A549 (cell line): ENCODE results near the gene CAMSAP1. TPM values are rescaled to one million over a fixed set of nuclear protein-coding genes. Genes with fewer than 3 reads are reported as not detected.

Experiments used
- ATAC-seq, 2 experiments: fragments of 200-7000 bp in 1 of 2; fragments of >200 bp in 1 of 2; cut with Nextera tagmentation in 1 of 2; cut with Tn5 transposase in 1 of 2; 3 replicates each; pipeline versions ENCODE4 v1.8.0 to v1.9.1; 2018 to 2020; ENCODE audit warnings: mild to moderate bottlenecking in 1 of 2, moderate library complexity in 1 of 2
- CTCF ChIA-PET: fragments of 300-600 bp; sonication (Branson Sonifier 250); formaldehyde crosslinking; extraction: SDS; loops from one replicate; lab custom pipeline; 2021; ENCODE audit warnings: antibody characterized with exemption, inconsistent platforms; lab: Yijun Ruan, JAX
- POLR2A ChIA-PET: fragments of 350-600 bp; formaldehyde crosslinking; extraction: SDS; loops from one replicate; lab custom pipeline; 2021; ENCODE audit warnings: antibody characterized with exemption, inconsistent platforms; lab: Yijun Ruan, JAX
- DNase-seq, 2 experiments: peaks; one replicate each; pipeline versions ENCODE4 v3.0.0 to v3.0.0-alpha.2; 2011 to 2016; ENCODE audit warnings: low read depth in 1 of 2, low spot score in 1 of 2
- FAIRE-seq: peaks from 2 replicates; lab custom pipeline; 2011; peaks lifted over from hg19 to GRCh38; lab: Jason Lieb, UNC
- H3K27ac ChIP-seq, 2 experiments: fragments of >200 bp; sonication (Bioruptor Twin); formaldehyde crosslinking; 3 replicates each; pipeline ENCODE4 v1.5.1; 2016 to 2017
- H3K4me1 ChIP-seq: fragments of >200 bp; sonication (Bioruptor Twin); formaldehyde crosslinking; 3 replicates; pipeline ENCODE4 v1.6.1; 2016
- H3K4me2 ChIP-seq: fragments of >200 bp; sonication (Bioruptor Twin); formaldehyde crosslinking; 3 replicates; pipeline ENCODE4 v1.6.1; 2016
- H3K4me3 ChIP-seq: fragments of >200 bp; sonication (Bioruptor Twin); formaldehyde crosslinking; 3 replicates; pipeline ENCODE4 v1.5.1; 2016
- H3K9me3 ChIP-seq: fragments of >200 bp; sonication (Bioruptor Twin); formaldehyde crosslinking; 3 replicates; pipeline ENCODE4 v1.6.1; 2016
- BCL3 ChIP-seq: fragments of >200 bp; sonication (Bioruptor Twin); formaldehyde crosslinking; IDR thresholded peaks from 3 replicates; pipeline ENCODE4 v1.6.1; 2016
- CHD2 ChIP-seq: fragments of 150-350 bp; IDR thresholded peaks from 2 replicates; pipeline ENCODE4 v1.6.1; 2014; ENCODE audit warnings: low read length; ENCODE audit not compliant: partially characterized antibody
- CTCF ChIP-seq: fragments of >200 bp; sonication (Bioruptor Twin); formaldehyde crosslinking; IDR thresholded peaks from 3 replicates; pipeline ENCODE4 v1.5.1; 2016
- EHMT2 ChIP-seq: fragments of 200-600 bp; sonication (generic); IDR thresholded peaks from 2 replicates; pipeline ENCODE4 v1.6.1; 2016; ENCODE audit warnings: antibody characterized with exemption, low read depth, mild to moderate bottlenecking, moderate library complexity
- ESRRA ChIP-seq: fragments of 150-350 bp; IDR thresholded peaks from 2 replicates; pipeline ENCODE4 v1.6.1; 2014; ENCODE audit warnings: mild to moderate bottlenecking, low read length, borderline replicate concordance
- FOSB ChIP-seq: fragments of 250-450 bp; sonication (Bioruptor Pico); IDR thresholded peaks from 2 replicates; pipeline ENCODE4 v1.5.0; 2020; ENCODE audit warnings: mild to moderate bottlenecking, moderate library complexity
- JUNB ChIP-seq: fragments of >200 bp; sonication (Bioruptor Twin); formaldehyde crosslinking; IDR thresholded peaks from 2 replicates; pipeline ENCODE4 v1.6.1; 2016
- MAX ChIP-seq: IDR thresholded peaks from 2 replicates; pipeline ENCODE4 v1.6.1; 2012
- MAZ ChIP-seq: fragments of 150-350 bp; IDR thresholded peaks from 2 replicates; pipeline ENCODE4 v1.6.1; 2014; ENCODE audit warnings: antibody characterized with exemption, low read depth, low read length, borderline replicate concordance
- PBX3 ChIP-seq: IDR thresholded peaks from 2 replicates; pipeline ENCODE4 v1.6.1; 2012
- RAD21 ChIP-seq, 2 experiments: fragments of >200 bp in 1 of 2; sonication (Bioruptor Twin) in 1 of 2; formaldehyde crosslinking in 1 of 2; IDR thresholded peaks in 1 of 2; conservative IDR thresholded peaks in 1 of 2; 2 replicates in 1 of 2; 3 replicates in 1 of 2; pipeline ENCODE4 v1.6.1; 2012 to 2018; ENCODE audit warnings: inconsistent platforms in 1 of 2
- RFX5 ChIP-seq: fragments of 450-650 bp; IDR thresholded peaks from 2 replicates; pipeline ENCODE4 v1.7.1; 2014; ENCODE audit warnings: antibody characterized with exemption, mild to moderate bottlenecking, moderate library complexity
- SMC3 ChIP-seq: fragments of >200 bp; sonication (Bioruptor Twin); formaldehyde crosslinking; IDR thresholded peaks from 3 replicates; pipeline ENCODE4 v1.6.1; 2018; ENCODE audit warnings: inconsistent platforms
- ZC3H11A ChIP-seq: fragments of 450-650 bp; IDR thresholded peaks from 2 replicates; pipeline ENCODE4 v1.6.1; 2014; ENCODE audit warnings: antibody characterized with exemption, mild to moderate bottlenecking
- WGBS: methylation state at CpG from one replicate; pipeline ENCODE4 v1.1.6; 2017; ENCODE audit errors: missing lambda C conversion rate; 5-methylcytosine and 5-hydroxymethylcytosine counted together
- polyA plus RNA-seq, 4 experiments: library from polyadenylated mRNA; depleted of rRNA in 3 of 4; stranded (reverse); fragments of >200 nt; fragmentation: RNase III in 1 of 4; extraction: RNeasy Plus Mini Kit Qiagen cat#74134 plus additional on column Dnase treatment in 1 of 4; gene quantifications; 2 replicates in 3 of 4; 3 replicates in 1 of 4; pipeline ENCODE4 v1.2.3, GENCODE V29; 2011 to 2017
- TF ChIP-seq, protein P1 (sequence below): IDR thresholded peaks from 2 replicates; pipeline ENCODE4 v1.6.1; 2012; ENCODE audit warnings: low read depth, borderline replicate concordance
- TF ChIP-seq, protein P2 (sequence below): fragments of 450-650 bp; IDR thresholded peaks from 2 replicates; pipeline ENCODE4 v1.6.1; 2014; ENCODE audit warnings: antibody characterized with exemption

Gene CAMSAP1
- polyA plus RNA-seq, 2 of the 4 experiments (the other 2 are of a cell fraction) = 8.6 to 15.0 TPM

DNA sequence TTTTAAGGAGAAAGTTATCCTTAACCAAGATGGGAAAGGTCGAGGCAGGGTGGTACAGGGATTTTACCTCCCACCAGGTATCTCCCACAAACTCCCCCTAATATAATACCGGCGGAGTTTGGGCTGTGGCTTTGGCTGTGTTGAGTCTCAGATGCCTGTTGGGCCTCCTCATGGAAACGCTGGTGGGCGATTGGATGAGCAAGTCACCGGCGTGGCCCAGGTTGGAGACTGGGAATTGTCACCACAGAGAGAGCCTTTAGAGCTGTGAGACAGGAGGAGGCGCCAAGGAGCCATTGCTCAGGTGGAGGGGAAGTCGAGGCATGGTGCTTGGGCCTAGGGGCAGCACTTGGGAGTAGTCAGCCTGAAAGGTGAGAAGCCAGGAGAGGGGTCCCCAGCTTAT is 3.4 kb upstream of the CAMSAP1 start (continued):
- TF ChIP-seq MAX = no peak
- TF ChIP-seq RFX5 = no peak
- TF ChIP-seq RAD21 (conservative IDR thresholded peaks at IDR 0.05 in 1 of 2, IDR thresholded peaks at IDR 0.05 in 1 of 2) = no peak
- no peak for TF ChIP-seq SMC3

- POLR2A ChIA-PET = no interaction called here
- 98% methylated on average over 2 of the region's 2 CpGs for WGBS
- Histone ChIP-seq H3K9me3 (peaks cover 62% of the 10 kb centered on the region), H3K4me3 (no peak overlapping the region), H3K27ac (no peak overlapping the region), H3K4me1 (peaks cover 18% of the 10 kb centered on the region), H3K4me2 (no peak overlapping the region)
- FAIRE-seq (no peak), ATAC-seq (no peak), DNase-seq (no peak)
- CTCF ChIA-PET = no interaction called here
- TF ChIP-seq CTCF (no peak), EHMT2 (no peak), BCL3 (no peak), ZC3H11A (no peak), MAZ (no peak)
- TF ChIP-seq, protein P1, sequence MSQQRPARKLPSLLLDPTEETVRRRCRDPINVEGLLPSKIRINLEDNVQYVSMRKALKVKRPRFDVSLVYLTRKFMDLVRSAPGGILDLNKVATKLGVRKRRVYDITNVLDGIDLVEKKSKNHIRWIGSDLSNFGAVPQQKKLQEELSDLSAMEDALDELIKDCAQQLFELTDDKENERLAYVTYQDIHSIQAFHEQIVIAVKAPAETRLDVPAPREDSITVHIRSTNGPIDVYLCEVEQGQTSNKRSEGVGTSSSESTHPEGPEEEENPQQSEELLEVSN = no peak
Measured at GRCh38 chr9:135910216-135910615, 2.9 kb upstream of the CAMSAP1 start.

DNA sequence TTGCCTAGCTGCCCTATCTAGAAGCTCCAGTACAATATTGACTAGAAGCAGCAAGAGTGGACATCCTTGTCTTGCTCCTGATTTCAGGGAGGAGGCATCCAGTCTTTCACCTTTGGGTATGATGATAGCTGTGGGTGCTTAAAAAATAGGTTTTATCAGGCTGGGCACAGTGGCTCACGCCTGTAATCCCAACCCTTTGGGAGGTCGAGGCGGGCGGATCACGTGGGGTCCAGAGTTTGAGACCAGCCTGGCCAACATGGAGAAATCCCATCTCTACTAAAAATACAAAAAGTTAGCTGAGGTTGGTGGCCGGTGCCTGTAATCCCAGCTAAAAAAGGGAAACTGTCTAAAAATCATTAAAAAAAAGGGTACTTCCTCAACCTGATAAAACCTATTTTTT is 2.0 kb upstream of the CAMSAP1 start:
- Histone ChIP-seq H3K4me2 (no peak overlapping the region), H3K27ac (no peak overlapping the region), H3K4me3 (no peak overlapping the region), H3K4me1 (peaks cover 22% of the 10 kb centered on the region), H3K9me3 (peaks cover 53% of the 10 kb centered on the region)
- TF ChIP-seq, protein P2, sequence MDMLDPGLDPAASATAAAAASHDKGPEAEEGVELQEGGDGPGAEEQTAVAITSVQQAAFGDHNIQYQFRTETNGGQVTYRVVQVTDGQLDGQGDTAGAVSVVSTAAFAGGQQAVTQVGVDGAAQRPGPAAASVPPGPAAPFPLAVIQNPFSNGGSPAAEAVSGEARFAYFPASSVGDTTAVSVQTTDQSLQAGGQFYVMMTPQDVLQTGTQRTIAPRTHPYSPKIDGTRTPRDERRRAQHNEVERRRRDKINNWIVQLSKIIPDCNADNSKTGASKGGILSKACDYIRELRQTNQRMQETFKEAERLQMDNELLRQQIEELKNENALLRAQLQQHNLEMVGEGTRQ = no peak
- no peak for DNase-seq
- ChIA-PET POLR2A (no interaction called here), CTCF (interaction anchor here (0.8 to 1.0 kb wide), 2 partner anchors 204 to 279 kb away, joined by 3 read pairs; no protein-coding TSS in a partner anchor)
- 97% methylated on average over 6 of the region's 6 CpGs for WGBS
- ATAC-seq = no peak
- FAIRE-seq = no peak

DNA sequence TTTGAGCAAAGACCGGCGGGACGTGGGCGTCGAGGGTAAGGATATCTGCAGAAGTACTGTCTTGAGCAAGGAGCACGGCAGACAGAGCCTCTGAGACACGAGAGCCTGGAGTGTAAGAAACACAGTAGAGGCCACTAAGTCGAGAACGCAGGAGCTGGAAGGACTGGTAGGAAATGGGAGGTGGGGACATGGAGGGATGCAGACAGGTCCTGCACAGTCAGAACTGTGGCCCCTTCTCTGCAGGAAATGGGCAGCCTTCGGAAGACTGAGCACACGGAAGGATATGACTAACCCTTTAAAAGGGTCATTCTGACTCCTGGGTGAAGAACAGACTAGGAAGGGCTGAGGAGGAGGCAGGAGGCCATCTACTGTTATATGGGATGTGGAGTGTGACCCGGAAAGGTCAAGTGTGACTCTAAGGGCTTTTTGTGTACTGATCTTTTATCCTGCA is 1.4 kb upstream of the CAMSAP1 start:
- no peak for DNase-seq
- no peak for ATAC-seq
- Histone ChIP-seq H3K4me1 (peaks cover 22% of the 10 kb centered on the region), H3K4me2 (peak overlapping the region; percentile 94), H3K9me3 (peaks cover 47% of the 10 kb centered on the region), H3K4me3 (peak overlapping the region; percentile 66), H3K27ac (no peak overlapping the region)
- WGBS = 92% methylated on average over 12 of the region's 12 CpGs
- ChIA-PET POLR2A (no interaction called here), CTCF (interaction anchor here (1.0 kb wide), 1 partner anchor 203 kb away, joined by 3 read pairs; no protein-coding TSS in a partner anchor)
- no peak for FAIRE-seq
- TF ChIP-seq PBX3 (no peak), JUNB (no peak), ESRRA (no peak), CHD2 (no peak), FOSB (CRISPR knock-in tag) (no peak), EHMT2 (no peak)
- TF ChIP-seq, protein P2 = no peak
